Ovary (tissue), 3 donors: ENCODE results near the gene CDH24.

ENCODE experiments used
- EP300 ChIP-seq: sonication (generic); formaldehyde crosslinking; IDR thresholded peaks from one replicate; pipeline ENCODE4 v1.6.1; 2017; ENCODE audit warnings: antibody characterized with exemption
- TF ChIP-seq, protein P1 (sequence below), 3 donors: fragments of 450-650 bp in 2 of 3; fragments of 200-600 bp in 1 of 3; IDR thresholded peaks; one replicate each; pipeline versions ENCODE4 v1.5.1 to v1.8.0; 2016 to 2022; ENCODE audit warnings: antibody characterized with exemption in 3 of 3, mild to moderate bottlenecking in 1 of 3
- donor health status: DM: no; HTN: no; CAD: no.

DNA sequence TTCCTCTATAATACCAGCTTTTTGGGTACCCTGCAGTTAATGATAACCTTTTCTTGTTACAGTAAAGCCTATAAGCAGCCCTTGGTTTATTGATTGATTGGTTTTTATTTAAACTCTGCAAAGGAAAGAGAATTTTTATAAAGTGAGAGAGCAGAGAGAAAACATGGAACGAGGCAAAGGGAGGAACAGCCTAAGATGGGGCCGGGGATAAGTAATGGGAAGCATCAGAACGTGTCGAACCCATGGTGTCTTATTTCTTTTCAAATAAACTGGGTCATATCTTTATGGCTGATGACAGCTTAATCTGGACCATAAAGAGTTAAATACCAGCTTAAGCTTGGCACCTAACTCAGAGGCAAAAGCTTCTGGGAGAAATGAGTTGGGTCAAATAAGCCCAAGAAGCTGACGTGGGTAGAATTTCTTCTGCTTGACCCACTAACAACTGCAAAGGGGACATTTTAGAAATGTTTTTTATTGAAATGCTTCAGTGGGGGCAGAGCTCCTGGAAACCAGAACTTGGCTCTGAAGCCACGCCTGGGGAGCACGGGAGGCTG is 35.4 kb downstream of the CDH24 start:
- TF ChIP-seq, protein P1, sequence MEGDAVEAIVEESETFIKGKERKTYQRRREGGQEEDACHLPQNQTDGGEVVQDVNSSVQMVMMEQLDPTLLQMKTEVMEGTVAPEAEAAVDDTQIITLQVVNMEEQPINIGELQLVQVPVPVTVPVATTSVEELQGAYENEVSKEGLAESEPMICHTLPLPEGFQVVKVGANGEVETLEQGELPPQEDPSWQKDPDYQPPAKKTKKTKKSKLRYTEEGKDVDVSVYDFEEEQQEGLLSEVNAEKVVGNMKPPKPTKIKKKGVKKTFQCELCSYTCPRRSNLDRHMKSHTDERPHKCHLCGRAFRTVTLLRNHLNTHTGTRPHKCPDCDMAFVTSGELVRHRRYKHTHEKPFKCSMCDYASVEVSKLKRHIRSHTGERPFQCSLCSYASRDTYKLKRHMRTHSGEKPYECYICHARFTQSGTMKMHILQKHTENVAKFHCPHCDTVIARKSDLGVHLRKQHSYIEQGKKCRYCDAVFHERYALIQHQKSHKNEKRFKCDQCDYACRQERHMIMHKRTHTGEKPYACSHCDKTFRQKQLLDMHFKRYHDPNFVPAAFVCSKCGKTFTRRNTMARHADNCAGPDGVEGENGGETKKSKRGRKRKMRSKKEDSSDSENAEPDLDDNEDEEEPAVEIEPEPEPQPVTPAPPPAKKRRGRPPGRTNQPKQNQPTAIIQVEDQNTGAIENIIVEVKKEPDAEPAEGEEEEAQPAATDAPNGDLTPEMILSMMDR (IDR thresholded peaks at IDR 0.05), result no peak
- TF ChIP-seq EP300, result no peak
